ENCODE results near the gene VSTM4. TPM values are rescaled to one million over a fixed set of nuclear protein-coding genes. Genes with fewer than 3 reads are reported as not detected.
A peak's percentile ranks its signal among the peaks of the same experiment; 100 is the strongest.

The VSTM4 gene
- total RNA-seq, 1 donor = 4.7 TPM

DNA sequence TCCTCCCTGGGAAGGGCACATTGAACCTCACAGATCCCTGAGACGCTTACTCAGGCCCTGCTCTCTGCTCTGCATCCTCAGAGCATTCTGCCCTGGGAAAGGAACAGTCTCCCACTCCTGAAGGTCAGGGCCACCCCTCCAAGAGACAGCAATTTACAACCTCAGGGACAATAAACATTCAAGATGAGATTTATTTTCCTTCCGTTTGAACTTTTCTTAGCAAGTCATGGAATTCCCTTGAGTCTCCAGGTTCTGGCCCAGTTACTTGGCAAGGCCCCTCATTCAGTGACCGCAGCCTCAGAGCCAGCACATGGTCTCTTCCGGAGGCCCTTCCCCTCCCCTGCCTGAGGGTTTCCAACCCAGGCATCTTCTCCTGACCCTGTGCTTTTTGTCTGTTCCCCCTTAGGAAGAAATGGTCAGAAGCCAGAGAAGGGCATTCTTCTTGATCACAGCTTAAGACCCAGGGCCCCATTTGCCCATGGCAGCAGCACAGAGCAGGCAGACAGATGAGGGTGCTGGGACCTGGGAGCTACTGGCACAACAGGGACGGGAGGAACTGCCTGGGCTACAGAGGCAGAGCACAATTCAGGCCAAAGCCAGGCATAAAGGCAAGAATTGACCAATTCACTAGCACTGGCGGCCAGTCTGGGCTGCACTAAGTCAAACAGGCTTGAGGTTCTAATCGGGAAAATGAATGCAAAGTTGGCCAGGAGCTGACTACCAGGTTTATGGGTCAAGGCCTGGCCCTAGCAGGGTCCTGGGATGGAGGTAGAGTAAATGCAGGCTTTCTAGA is 56.7 kb downstream of the VSTM4 start:
- DNase-seq (ENCODE audit: low read depth) = peak; percentile 25
- no peak overlapping the region for H3K4me3 ChIP-seq (ENCODE audit: low read depth, low read length)
- TF ChIP-seq, protein P1, sequence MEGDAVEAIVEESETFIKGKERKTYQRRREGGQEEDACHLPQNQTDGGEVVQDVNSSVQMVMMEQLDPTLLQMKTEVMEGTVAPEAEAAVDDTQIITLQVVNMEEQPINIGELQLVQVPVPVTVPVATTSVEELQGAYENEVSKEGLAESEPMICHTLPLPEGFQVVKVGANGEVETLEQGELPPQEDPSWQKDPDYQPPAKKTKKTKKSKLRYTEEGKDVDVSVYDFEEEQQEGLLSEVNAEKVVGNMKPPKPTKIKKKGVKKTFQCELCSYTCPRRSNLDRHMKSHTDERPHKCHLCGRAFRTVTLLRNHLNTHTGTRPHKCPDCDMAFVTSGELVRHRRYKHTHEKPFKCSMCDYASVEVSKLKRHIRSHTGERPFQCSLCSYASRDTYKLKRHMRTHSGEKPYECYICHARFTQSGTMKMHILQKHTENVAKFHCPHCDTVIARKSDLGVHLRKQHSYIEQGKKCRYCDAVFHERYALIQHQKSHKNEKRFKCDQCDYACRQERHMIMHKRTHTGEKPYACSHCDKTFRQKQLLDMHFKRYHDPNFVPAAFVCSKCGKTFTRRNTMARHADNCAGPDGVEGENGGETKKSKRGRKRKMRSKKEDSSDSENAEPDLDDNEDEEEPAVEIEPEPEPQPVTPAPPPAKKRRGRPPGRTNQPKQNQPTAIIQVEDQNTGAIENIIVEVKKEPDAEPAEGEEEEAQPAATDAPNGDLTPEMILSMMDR (IDR thresholded peaks at IDR 0.05; ENCODE audit: insufficient read depth, low read depth, low read length) = no peak

DNA sequence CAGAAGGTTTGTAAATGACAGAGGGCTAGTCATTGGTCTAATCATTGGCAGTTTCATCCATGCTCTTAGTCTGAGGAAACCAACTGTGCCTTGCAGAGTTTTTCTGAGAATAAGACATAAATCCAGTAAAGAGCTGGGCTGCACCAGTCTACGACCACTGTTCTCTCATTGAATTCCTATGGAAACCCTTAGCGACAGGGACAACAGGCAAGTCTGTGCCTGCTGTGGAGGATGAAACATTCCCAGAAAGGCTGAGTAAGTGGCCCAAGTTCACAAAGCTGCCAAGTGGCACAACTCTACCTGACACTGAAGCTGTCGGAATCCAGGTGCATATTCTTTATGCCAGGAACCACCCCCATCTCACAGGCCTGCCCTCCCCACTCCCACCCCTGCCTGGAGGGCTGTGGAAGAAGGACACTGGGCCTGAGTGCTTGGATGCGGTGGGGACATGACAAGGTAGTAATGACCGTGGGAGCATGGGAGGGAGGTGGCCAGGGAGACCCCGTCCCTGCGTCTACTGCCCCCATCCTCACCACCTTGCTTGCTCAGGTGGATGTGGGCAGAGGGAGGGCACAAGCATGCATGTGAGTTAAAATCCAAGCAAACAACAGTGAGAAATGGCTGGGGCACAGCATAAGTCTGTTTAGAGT is 58.0 kb downstream of the VSTM4 start:
- DNase-seq (ENCODE audit: low read depth) = no peak
- TF ChIP-seq, protein P1 (IDR thresholded peaks at IDR 0.05; ENCODE audit: insufficient read depth, low read depth, low read length) = no peak

DNA sequence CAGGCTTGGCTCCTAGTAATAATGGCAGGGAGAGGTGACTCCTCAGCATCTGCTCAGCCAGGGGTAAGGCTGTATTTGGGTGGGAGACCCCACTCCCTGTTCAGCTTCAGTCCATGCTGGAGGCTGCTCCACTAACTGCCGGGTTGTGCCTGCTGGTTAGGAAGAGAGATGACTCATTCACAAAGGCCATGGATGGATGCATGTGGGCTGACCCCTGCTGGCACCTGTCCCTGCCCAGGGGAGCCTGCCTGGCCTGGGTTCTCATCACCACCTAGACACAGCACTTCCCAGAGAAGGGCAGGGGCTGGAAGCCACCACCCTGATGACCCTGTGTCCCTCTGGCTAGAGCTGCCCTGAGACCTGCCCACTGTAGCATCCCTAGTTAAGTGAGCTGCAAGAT is 59.0 kb downstream of the VSTM4 start:
- H3K4me3 ChIP-seq (ENCODE audit: low read depth, low read length) = no peak overlapping the region
- TF ChIP-seq, protein P1 (IDR thresholded peaks at IDR 0.05; ENCODE audit: insufficient read depth, low read depth, low read length) = no peak
- no peak for DNase-seq (ENCODE audit: low read depth)

More for the DNA sequence above, 58.0 kb downstream of the VSTM4 start:
- H3K4me3 ChIP-seq (ENCODE audit: low read depth, low read length) = no peak overlapping the region

DNA sequence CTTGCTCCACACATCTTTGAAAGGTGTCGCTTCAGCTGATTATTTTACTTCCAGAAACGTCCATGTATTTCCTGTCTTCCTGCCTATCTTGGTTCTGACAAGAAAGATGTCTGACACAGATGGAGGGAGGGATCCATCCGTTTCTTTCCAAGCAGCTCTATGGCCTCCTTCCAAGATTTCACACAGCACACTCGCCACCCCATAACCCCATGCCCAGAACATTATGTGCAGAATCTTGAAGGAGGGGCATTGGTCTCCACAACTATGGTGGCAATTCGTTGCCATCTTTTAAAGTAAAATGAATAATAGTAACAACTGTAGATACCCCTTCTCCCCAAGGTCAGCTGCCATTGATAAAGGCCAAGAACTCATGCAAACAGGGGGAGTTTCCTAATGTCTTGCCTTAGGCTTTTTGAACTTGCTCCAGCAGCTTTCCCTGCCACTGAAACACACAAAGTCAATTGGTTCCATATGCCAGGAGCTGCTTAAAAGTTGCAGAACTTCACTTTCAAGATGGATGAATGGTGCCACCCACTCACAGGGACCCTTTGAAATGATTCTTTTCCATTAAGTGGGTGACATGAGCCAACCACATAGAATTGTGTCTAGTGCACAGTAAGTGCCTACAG is 60.0 kb downstream of the VSTM4 start:
- TF ChIP-seq, protein P1 (IDR thresholded peaks at IDR 0.05; ENCODE audit: insufficient read depth, low read depth, low read length) = no peak
- DNase-seq (ENCODE audit: low read depth) = no peak
- H3K4me3 ChIP-seq (ENCODE audit: low read depth, low read length) = no peak overlapping the region

DNA sequence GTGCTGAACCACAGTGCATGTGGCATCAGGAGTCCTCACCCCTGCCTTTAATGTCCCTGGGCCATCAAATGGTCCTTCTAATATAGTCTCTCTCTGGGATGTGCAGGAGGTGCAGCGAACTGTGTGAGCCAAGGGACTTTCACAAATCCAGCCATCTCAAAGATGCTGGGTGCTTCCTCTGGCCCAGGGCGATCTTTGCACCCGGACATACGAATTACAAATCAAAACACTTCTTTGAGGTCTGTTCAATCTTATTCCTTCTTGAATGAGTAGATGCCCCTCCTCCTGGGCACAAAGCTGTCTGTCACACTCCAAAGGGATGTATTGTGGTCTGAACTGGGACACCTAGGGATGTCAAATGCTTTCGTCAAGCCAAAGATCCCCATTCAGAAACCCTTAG is 60.6 kb downstream of the VSTM4 start:
- no peak overlapping the region for H3K4me3 ChIP-seq (ENCODE audit: low read depth, low read length)
- DNase-seq (ENCODE audit: low read depth) = no peak
- TF ChIP-seq, protein P1 (IDR thresholded peaks at IDR 0.05; ENCODE audit: insufficient read depth, low read depth, low read length) = no peak

DNA sequence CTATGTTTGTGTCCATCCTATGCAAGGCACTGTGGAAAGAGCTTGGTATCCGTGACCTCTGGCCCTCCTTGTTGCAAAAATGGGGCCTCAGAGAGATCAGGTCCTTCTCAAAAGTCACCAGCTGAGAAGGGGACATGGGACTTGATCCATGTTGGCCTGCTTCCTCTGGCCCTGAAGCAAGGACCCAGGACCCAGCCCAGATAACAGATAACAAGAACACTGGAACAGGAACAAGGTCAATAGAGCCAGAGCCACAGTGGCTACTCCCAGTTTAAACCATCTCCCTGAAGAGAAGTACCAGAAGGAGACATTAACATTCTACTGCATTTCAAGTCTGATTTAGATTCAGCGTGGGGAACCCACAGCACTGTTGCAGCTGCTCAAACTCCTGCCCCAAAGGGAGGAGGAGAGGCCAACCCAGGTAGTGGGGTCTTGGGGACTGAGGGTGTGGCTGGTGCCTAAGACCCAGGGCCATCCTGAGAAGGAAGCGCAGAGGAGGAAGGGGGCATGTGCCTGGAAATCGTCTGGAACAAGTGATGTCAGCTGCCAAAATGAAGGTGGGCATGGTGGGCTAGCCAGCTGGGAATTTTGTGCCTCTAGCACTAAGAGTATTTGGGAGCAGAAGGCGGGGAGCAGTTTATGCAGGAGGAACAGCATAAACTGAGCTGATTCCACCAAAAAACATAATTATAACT is 61.2 kb downstream of the VSTM4 start:
- no peak overlapping the region for H3K4me3 ChIP-seq (ENCODE audit: low read depth, low read length)
- DNase-seq (ENCODE audit: low read depth) = no peak
- TF ChIP-seq, protein P1 (IDR thresholded peaks at IDR 0.05; ENCODE audit: insufficient read depth, low read depth, low read length) = no peak

All from fibroblast of villous mesenchyme (primary cell).